NCI-H82 treated with DMSO at 0.1 percent for 48 hours (cell line): Measurements from ENCODE around the gene USP25.

Source experiments
- DNase-seq: peaks from one replicate; lab custom pipeline; 2025; ENCODE audit not compliant: unreplicated experiment; lab: John Stamatoyannopoulos, UW

Gene USP25

GRCh38 chr21:15929536-15929935, 199.8 kb downstream of the USP25 start:
- DNase-seq = no peak
